Uterus (tissue), 4 donors: ENCODE results near the gene CFP. TPM values are rescaled to one million over a fixed set of nuclear protein-coding genes. Genes with fewer than 3 reads are reported as not detected.

Source experiments
- DNase-seq, 2 donors: peaks; one replicate each; pipeline ENCODE4 v3.0.0-alpha.2; 2019 to 2020
- H3K27ac ChIP-seq, 2 donors: fragments of 200-600 bp; sonication (generic); 1 replicate in 1 of 2; 2 replicates in 1 of 2; pipeline ENCODE4 v1.5.1; 2016 to 2018
- H3K27me3 ChIP-seq, 2 donors: fragments of 200-600 bp; sonication (generic); one replicate each; pipeline ENCODE4 v1.5.1; 2018 to 2019; ENCODE audit warnings: control low read depth in 1 of 2
- H3K36me3 ChIP-seq, 2 donors: fragments of 200-600 bp; sonication (generic); one replicate each; pipeline ENCODE4 v1.5.1; 2019; ENCODE audit warnings: control low read depth in 1 of 2
- H3K4me1 ChIP-seq, 2 donors: fragments of 200-600 bp; sonication (generic); one replicate each; pipeline ENCODE4 v1.5.1; 2018 to 2019; ENCODE audit warnings: control low read depth in 1 of 2
- H3K4me3 ChIP-seq, 2 donors: fragments of 200-600 bp; sonication (generic); 1 replicate in 1 of 2; 2 replicates in 1 of 2; pipeline ENCODE4 v1.5.1; 2018 to 2019; ENCODE audit warnings: mild to moderate bottlenecking in 1 of 2
- H3K9me3 ChIP-seq, 2 donors: fragments of 200-600 bp; sonication (generic); one replicate each; pipeline ENCODE4 v1.5.1; 2019; ENCODE audit warnings: control low read depth in 1 of 2
- POLR2A ChIP-seq, 2 donors: fragments of 450-650 bp; IDR thresholded peaks; one replicate each; pipeline ENCODE4 v1.6.1; 2016; ENCODE audit warnings: antibody characterized with exemption in 2 of 2, mild to moderate bottlenecking in 1 of 2, moderate library complexity in 1 of 2
- intact Hi-C: fragments of 100-400 bp; cut with DNase I; formaldehyde crosslinking; loops from one replicate; pipeline ENCODE4 v1.15.1; 2023; ENCODE audit warnings: low total_unique reads
- total RNA-seq, 4 donors: library from RNA; depleted of rRNA in 3 of 4; stranded (reverse); fragments of >200 nt in 3 of 4; gene quantifications; one replicate each; pipeline versions ENCODE4 v1.1.0 to v1.2.4, GENCODE V29; 2014 to 2023
- TF ChIP-seq, protein P1 (sequence below), 4 experiments: fragments of 200-600 bp in 2 of 4; fragments of 450-650 bp in 2 of 4; sonication (generic) in 2 of 4; IDR thresholded peaks; one replicate each; pipeline ENCODE4 v1.5.1; 2016 to 2019; ENCODE audit warnings: antibody characterized with exemption in 4 of 4, mild to moderate bottlenecking in 2 of 4, moderate library complexity in 1 of 4
- donor health status: DM: yes; HTN: yes; CAD: no.

The CFP gene
- total RNA-seq, 4 donors from 2014 or later = 0.51 to 2.0 (median 1.7) TPM; not detected in 1

DNA sequence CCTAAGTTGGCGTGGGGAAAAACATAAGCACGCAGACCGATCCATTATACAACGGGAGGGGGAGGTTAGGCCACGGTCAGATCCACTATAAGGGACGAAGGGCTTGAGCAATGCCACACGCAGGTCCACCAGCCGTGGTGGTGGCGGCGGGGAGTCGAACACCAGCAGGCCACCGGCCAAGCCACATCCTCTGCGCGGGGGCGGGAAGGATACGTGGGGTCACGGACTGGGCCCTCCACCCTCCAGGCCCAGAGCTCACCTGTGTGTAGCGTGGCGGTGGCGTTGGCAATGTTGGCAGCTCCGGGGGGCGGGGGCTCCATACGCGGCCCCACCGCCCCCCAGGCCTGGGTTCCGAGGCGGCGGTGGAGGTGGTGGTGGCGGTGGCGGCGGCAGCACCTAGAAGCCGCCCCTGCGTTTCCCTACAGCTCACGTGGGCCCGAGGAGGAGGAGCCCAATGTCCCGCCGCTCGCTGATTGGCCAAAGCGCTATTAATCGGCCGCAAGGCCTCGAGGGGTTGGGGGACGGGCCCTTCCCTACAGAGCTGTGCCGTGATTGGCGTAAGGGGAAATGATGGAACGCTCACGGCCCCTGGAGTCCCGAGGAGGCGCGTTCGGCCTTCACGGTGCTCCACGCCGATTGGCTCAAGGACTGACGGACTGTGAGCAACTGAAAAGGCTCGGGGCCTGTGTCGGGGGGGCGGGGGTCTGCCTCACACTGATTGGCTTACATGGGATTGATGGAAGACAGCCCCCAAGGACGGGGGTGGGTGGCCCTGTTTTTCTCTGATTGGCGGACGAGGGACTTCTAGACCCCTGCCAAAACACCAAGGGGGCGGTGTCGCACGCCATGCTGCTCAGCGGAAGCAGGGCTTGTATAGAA is 20.7 kb upstream of the CFP start, which contains the start of gene ELK1:
ELK1 (minus strand) TSS at position 400 of the 879 bp plus-strand sequence. CDS start 9,122 bp downstream, outside the sequence.
- intact Hi-C loops = no loop called here
- Histone ChIP-seq H3K36me3 (no peaks in the 10 kb centered on the region), H3K4me1 (no peaks in the 10 kb centered on the region)

GRCh38 chrX:47649781-47650163 is 20.0 kb upstream of the CFP start:
- intact Hi-C loops = no loop called here
- Histone ChIP-seq H3K4me3 (peak overlapping the region; percentile 55 to 75), H3K36me3 (no peaks in the 10 kb centered on the region), H3K27ac (peak overlapping the region; percentile 78 to 89), H3K4me1 (no peaks in the 10 kb centered on the region), H3K27me3 (no peaks in the 10 kb centered on the region), H3K9me3 (no peaks in the 10 kb centered on the region)
- TF ChIP-seq POLR2A (IDR thresholded peaks at IDR 0.05) = no peak
- TF ChIP-seq, protein P1, sequence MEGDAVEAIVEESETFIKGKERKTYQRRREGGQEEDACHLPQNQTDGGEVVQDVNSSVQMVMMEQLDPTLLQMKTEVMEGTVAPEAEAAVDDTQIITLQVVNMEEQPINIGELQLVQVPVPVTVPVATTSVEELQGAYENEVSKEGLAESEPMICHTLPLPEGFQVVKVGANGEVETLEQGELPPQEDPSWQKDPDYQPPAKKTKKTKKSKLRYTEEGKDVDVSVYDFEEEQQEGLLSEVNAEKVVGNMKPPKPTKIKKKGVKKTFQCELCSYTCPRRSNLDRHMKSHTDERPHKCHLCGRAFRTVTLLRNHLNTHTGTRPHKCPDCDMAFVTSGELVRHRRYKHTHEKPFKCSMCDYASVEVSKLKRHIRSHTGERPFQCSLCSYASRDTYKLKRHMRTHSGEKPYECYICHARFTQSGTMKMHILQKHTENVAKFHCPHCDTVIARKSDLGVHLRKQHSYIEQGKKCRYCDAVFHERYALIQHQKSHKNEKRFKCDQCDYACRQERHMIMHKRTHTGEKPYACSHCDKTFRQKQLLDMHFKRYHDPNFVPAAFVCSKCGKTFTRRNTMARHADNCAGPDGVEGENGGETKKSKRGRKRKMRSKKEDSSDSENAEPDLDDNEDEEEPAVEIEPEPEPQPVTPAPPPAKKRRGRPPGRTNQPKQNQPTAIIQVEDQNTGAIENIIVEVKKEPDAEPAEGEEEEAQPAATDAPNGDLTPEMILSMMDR (IDR thresholded peaks at IDR 0.05) = no peak
- no peak for DNase-seq

More for the DNA sequence above, 20.7 kb upstream of the CFP start, which contains the start of gene ELK1:
- peak within 1 kb of the TSS; percentile 78 to 89 for H3K27ac ChIP-seq
- no peaks in the 10 kb centered on the region for H3K9me3 ChIP-seq
- TF ChIP-seq, protein P1 (IDR thresholded peaks at IDR 0.05) = peak in 1 of 4 experiments; percentile 3
- TF ChIP-seq POLR2A (IDR thresholded peaks at IDR 0.05) = peak in 1 of 2 donors; percentile 62
- DNase-seq = peak; percentile 93 to 97
- no peaks in the 10 kb centered on the region for H3K27me3 ChIP-seq
- H3K4me3 ChIP-seq = peak within 1 kb of the TSS; percentile 55 to 75

DNA sequence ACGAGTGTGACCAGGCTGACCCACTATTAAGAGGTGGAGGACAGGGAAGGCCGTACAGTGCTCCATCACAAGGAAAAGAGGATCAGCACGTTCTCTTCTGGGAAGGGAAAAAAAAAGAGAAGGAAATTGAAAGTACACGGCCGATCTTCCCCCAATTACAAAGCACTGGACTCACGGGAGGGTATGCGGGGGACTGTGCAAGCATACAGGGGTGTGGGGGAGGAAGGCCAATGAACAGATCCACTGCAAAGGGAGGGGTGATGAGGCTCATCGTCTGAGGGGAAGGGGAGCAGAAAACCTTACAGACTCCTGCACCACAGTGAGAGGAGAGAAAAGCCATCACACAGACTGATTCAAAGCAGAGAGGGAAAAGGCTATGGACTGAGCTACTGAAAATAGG is 19.5 kb upstream of the CFP start:
- H3K4me3 ChIP-seq = peak overlapping the region; percentile 55 to 75
- H3K4me1 ChIP-seq = no peaks in the 10 kb centered on the region
- DNase-seq = no peak
- TF ChIP-seq POLR2A (IDR thresholded peaks at IDR 0.05) = no peak
- TF ChIP-seq, protein P1 (IDR thresholded peaks at IDR 0.05) = no peak
- H3K9me3 ChIP-seq = no peaks in the 10 kb centered on the region
- peak overlapping the region in 1 of 2 donors; percentile 89 for H3K27ac ChIP-seq
- intact Hi-C loops = no loop called here
- H3K27me3 ChIP-seq = no peaks in the 10 kb centered on the region
- H3K36me3 ChIP-seq = no peaks in the 10 kb centered on the region

DNA sequence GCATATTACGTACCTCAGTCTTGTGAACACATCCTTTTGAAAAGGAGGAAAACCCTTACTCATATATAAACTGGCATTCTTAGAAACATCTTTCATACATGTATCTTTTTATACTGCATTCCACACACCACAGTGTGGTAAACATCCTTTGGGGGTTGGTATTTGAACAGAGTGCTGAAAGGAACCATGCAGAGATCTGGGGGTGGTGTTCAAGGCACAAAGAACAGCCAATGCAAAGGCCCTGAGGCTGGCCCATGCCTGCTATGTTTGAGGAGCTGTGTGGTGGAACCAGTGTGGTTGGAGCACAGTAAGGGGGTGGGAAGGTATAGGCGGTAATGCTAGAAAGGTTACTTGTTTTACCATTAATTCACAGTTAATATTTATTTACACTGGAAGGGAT is 18.6 kb upstream of the CFP start:
- intact Hi-C loops = no loop called here
- TF ChIP-seq, protein P1 (IDR thresholded peaks at IDR 0.05) = no peak
- no peak for TF ChIP-seq POLR2A (IDR thresholded peaks at IDR 0.05)
- Histone ChIP-seq H3K4me1 (no peaks in the 10 kb centered on the region), H3K4me3 (no peak overlapping the region), H3K27ac (no peak overlapping the region), H3K9me3 (no peaks in the 10 kb centered on the region), H3K27me3 (no peaks in the 10 kb centered on the region), H3K36me3 (no peaks in the 10 kb centered on the region)
- no peak for DNase-seq

- H3K9me3 ChIP-seq = no peaks in the 10 kb centered on the region
- H3K4me1 ChIP-seq = no peaks in the 10 kb centered on the region
- H3K4me3 ChIP-seq = no peak overlapping the region
- no peak overlapping the region for H3K27ac ChIP-seq
- H3K36me3 ChIP-seq = no peaks in the 10 kb centered on the region
- intact Hi-C loops = no loop called here
- no peaks in the 10 kb centered on the region for H3K27me3 ChIP-seq
- no peak for TF ChIP-seq POLR2A (IDR thresholded peaks at IDR 0.05)
- TF ChIP-seq, protein P1 (IDR thresholded peaks at IDR 0.05) = no peak
- no peak for DNase-seq
These were observed 16.9 kb upstream of the CFP start for GRCh38 chrX:47646636-47647035.
